ENCODE data around the gene MFGE8. TPM values are rescaled to one million over a fixed set of nuclear protein-coding genes. Genes with fewer than 3 reads are reported as not detected.

Gene MFGE8
- total RNA-seq, 1 experiment from 2014 or later = 45.1 TPM

DNA sequence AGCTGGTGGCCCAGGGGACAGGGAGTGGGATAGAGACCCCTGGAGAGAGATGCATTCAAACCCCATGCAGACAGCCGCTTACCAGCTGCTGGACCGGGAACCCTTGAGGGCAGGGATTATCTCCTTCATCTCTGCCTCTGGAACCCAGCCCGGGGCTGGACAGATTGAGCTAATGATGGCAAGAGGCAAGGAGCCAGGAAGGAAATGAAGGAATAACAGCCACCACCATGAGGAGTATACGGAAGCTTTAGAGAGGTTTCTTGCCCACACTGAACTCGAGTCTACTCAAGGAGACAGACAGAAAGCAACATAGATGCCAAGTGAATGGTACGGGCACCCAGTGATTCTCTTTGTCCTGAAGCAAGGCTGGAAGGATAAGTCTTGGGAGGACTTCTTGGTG, 41.1 kb downstream of the MFGE8 start:
- peak; percentile 37 for DNase-seq (ENCODE audit: low read depth)

DNA sequence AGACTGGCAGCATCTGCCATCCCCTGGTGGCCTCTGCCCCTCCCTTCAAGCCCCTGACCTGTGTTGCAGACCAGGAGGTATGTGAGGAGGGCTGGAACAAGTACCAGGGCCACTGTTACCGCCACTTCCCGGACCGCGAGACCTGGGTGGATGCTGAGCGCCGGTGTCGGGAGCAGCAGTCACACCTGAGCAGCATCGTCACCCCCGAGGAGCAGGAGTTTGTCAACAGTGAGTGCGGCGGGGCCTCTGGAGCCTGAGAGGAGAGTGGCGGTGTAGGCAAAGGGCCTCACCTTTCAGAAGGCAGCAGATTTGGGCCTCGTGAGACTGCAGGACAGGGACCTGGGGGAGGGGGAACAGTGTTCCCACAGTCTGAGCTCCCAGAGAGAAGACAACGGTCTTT, 41.9 kb downstream of the MFGE8 start:
- no peak for DNase-seq (ENCODE audit: low read depth)

DNA sequence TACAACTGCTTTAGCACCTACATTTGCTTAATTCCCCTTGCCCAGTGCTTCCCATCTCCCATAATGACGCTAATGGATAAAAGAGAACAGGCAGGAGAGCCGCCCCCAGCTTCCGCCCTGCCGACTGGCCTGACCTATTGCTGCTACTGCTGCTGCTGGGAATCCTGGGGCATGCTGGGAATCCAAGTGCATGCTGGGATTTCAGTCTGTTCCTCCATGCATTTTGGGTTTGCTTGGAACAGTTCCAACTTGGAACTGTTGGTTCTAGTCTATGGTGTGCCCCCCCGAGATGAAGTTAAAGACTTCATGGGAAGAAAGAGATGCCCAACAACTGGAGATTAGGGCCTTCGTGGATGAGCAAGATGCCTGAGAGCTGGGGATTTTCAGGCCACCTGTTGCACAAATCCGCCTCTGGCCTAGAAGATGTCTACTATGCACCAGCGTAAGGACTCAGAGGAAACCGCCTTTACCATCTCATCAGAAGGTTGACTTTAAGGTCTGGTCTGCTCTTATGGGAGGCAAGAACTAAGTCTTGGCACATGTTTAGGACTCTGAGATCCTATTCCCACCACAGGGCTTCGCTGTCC, 46.8 kb downstream of the MFGE8 start:
- DNase-seq (ENCODE audit: low read depth) = no peak

DNA sequence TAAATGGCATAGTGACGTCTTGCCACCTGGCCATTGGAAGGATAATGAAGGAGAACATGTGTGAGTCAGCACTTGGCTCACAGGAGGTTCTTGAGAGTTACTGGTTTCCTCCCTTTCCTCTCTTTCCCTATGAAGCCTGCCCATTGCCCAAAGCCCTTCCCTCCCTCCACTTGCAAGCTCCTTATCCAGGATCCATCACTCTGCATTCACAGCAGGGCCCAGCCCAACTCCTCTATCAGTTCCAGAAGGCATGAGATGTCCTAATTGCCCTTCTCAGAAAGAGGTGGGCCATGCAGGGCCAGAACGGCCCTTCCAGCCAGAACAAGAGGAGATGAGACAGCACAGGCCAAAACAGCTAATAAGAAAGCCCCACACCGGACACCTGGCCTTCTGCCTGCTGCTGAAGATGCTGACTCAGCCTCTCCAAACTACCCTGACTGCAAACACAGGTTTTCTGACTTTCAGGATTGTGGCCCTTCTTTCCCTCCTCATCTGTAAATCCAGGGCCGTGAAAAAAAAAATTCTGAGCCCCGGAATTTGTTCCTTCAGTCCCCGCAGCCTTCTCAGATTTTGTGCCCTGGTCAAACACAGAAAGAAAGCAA, 47.6 kb downstream of the MFGE8 start:
- DNase-seq (ENCODE audit: low read depth) = no peak

DNA sequence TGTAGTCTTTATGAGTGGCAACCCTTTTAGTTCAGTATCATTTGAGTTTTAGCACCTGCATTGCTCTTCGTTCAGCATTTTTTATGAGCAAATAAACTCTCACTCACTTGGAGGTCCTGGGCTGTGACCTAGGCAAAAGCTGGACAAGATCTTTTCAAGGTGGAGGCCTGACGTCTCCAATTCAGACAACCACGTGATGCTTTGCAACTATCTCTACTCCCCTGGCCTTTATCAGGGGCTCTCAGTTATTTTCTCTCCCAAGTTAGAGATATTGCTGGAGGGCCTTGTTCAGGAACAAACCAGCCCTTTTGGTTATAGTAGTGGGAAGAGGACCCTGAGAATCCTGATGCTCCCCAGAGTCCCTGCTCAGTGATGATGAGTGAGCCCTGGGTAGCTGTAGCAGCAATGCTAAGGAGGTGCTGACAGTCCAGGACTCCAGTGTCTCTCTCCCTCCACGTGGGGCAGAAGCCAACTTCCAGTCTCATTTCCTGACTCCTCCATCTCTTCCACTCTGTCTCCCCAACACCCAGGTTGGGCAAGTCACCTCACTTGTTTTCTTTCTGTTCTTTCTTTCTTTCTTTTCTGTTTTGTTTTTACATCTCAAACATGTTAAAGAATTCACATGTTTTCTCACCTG, 48.2 kb downstream of the MFGE8 start:
- DNase-seq (ENCODE audit: low read depth) = no peak

DNA sequence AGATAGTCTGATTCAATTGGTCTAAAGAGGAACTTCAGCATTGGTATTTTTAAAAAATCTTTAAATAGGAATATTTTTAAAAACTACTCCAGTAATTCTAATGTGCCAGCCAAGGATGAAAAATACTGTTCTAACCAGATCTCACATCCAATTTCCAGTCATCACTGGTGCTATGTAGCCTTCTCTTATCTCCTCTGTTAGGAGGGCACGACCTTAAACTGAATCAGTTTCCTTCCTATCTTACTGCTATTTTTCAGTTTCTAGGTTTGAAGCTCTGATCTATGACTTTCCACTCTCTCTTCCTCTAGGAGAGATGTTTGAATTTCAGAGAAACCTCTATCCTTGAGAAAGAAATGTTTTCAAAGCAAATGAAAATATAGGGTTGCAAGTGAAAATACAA, 49.8 kb downstream of the MFGE8 start:
- DNase-seq (ENCODE audit: low read depth) = no peak

DNA sequence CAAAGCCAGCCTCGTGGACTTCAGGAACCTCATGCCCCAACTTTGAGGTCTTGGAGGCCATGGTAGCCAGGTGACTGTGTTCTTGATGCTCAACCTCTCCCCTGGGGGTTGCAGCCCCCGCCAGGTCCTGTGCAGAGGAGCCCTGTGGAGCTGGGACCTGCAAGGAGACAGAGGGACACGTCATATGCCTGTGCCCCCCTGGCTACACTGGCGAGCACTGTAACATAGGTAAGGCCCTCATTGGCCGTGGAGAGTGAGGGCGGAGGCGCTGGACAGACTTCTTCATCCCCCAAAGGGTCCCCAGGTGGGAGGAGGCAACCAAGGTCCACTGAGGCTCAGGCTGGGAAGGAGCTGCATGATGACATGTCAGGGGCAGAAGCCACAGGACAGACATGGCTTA, 53.0 kb downstream of the MFGE8 start:
- no peak for DNase-seq (ENCODE audit: low read depth)

DNA sequence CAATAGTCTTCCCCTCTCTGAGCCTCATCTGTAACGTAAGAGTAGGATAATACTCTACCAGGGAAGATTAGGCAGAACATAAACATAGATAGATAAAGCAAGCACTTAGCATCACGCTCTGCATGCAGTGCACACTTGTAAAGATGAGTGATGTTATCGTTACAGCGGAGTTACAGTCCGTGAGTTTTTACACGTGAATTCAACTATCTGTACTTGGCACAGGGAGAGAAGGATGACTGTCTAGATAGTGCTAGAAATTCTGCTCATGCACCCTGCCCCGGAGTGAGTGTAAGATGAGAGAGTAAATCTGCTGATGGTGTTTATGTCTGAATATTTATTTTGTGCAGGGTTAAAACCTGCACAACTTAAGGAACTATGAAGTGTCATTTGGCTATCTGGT, 53.6 kb downstream of the MFGE8 start:
- DNase-seq (ENCODE audit: low read depth) = no peak

DNA sequence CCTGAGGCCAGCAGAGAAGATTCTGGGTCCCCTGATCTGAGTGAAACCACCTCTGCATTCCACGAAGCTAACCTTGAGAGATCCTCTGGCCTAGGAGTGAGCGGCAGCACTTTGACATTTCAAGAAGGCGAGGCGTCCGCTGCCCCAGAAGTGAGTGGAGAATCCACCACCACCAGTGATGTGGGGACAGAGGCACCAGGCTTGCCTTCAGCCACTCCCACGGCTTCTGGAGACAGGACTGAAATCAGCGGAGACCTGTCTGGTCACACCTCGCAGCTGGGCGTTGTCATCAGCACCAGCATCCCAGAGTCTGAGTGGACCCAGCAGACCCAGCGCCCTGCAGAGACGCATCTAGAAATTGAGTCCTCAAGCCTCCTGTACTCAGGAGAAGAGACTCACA, 54.2 kb downstream of the MFGE8 start:
- no peak for DNase-seq (ENCODE audit: low read depth)

DNA sequence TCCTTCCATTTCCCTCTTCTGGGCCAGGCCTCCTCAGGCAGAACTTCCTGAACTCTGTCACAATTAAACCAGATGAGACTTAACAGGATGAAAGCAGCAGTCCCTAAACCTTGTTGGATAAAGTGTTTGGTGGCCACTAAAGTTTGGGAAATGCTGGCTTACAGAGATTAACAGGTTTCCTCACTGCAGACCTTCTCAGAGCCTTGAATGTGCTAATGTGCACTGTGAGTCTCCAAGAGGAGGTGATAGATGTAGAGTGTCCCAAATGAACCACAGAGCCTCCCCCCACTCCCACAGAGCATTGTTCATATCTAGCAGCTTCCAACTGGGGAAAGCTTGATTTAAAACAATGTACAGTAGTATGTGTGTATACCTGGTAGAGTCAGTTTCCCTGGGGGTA, 60.7 kb downstream of the MFGE8 start:
- no peak for DNase-seq (ENCODE audit: low read depth)

DNA sequence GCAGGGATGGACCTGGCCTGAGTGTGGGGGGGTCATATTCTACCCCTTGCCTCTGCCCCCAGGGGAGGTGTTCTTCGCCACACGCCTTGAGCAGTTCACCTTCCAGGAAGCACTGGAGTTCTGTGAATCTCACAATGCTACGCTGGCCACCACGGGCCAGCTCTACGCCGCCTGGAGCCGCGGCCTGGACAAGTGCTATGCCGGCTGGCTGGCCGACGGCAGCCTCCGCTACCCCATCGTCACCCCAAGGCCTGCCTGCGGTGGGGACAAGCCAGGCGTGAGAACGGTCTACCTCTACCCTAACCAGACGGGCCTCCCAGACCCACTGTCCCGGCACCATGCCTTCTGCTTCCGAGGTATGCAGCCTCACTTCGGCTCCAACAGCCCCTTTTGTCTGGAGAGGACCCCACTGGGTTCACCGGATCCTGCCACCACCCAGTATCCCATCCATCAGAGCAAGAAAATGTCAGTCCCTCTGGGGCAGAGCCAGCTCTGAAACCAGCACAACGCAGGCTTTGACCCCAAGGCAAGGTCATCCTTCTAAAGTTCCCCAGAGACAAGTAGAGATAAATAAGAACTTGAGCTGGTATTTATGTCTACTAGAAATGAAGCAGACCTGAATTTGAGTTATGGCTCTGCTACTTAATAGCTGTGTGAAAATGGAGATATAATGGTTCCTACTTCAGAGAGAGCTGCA, 63.7 kb downstream of the MFGE8 start:
- DNase-seq (ENCODE audit: low read depth) = no peak

Other genes with a start within 250 kb of the MFGE8 start
- 0.78 and 0.96 TPM in 2 replicates for gene ACAN, start 109.9 kb downstream of the MFGE8 start, total RNA-seq (2014; rRNA removed; shearing (Covaris generic))
- 18.4 and 27.5 TPM in 2 replicates for gene HAPLN3, start 17.8 kb downstream of the MFGE8 start, total RNA-seq (2014; rRNA removed; shearing (Covaris generic))
- 237 and 261 TPM in 2 replicates for gene ABHD2, start 175.1 kb upstream of the MFGE8 start, total RNA-seq (2014; rRNA removed; shearing (Covaris generic))

Measured in RPMI7951 (cell line).